OCI-LY7 (cell line): ENCODE data around the gene GRM5. TPM values are rescaled to one million over a fixed set of nuclear protein-coding genes. Genes with fewer than 3 reads are reported as not detected.

ENCODE experiments used
- BruUV-seq: library from RNA; stranded (reverse); fragments of 400-500 nt; replicated peaks from 2 replicates; lab custom pipeline; 2021; lab: Mats Ljungman, UMichigan
- CTCF ChIA-PET: fragments of 300-600 bp; sonication (Branson Sonifier 250); formaldehyde crosslinking; loops from one replicate; lab custom pipeline; 2022; ENCODE audit warnings: antibody characterized with exemption; ENCODE audit not compliant: unreplicated experiment; lab: Charles Lee
- POLR2A ChIA-PET: fragments of 300-600 bp; sonication (Branson Sonifier 250); formaldehyde crosslinking; loops from one replicate; lab custom pipeline; 2022; ENCODE audit warnings: antibody characterized with exemption; lab: Charles Lee
- DNase-seq: peaks from one replicate; pipeline ENCODE4 v3.0.0-alpha.2; 2015; ENCODE audit warnings: low spot score
- H2AFZ ChIP-seq: fragments of 200-600 bp; sonication (generic), shearing (Covaris generic); 2 replicates; pipeline ENCODE4 v1.6.1; 2014; ENCODE audit warnings: mild to moderate bottlenecking, antibody characterized with exemption, low read length, moderate library complexity
- H3K27ac ChIP-seq: fragments of 200-600 bp; sonication (generic); 2 replicates; pipeline ENCODE4 v1.5.1; 2014; ENCODE audit warnings: mixed run types, low read depth, mild to moderate bottlenecking, moderate library complexity, low read length, inconsistent platforms; ENCODE audit not compliant: poor library complexity, severe bottlenecking
- H3K36me3 ChIP-seq: fragments of 200-600 bp; sonication (generic); 2 replicates; pipeline ENCODE4 v1.6.1; 2014; ENCODE audit warnings: mild to moderate bottlenecking, antibody characterized with exemption, low read length, moderate library complexity, mixed read lengths; ENCODE audit not compliant: insufficient read depth
- H3K4me1 ChIP-seq: fragments of 200-600 bp; sonication (generic); 2 replicates; pipeline ENCODE4 v1.5.1; 2014; ENCODE audit warnings: mild to moderate bottlenecking, low read length; ENCODE audit not compliant: insufficient read depth, poor library complexity, severe bottlenecking
- H3K4me2 ChIP-seq: fragments of 200-600 bp; sonication (generic); 2 replicates; pipeline ENCODE4 v1.6.1; 2014; ENCODE audit warnings: mild to moderate bottlenecking, low read length
- H3K4me3 ChIP-seq: fragments of 200-600 bp; sonication (generic); 2 replicates; pipeline ENCODE4 v1.5.1; 2014; ENCODE audit warnings: mild to moderate bottlenecking, low read depth, low read length; ENCODE audit not compliant: poor library complexity, severe bottlenecking
- H3K79me2 ChIP-seq: fragments of 200-600 bp; sonication (generic); 2 replicates; pipeline ENCODE4 v1.6.1; 2016; ENCODE audit warnings: low read depth, mild to moderate bottlenecking, low read length, moderate library complexity, mixed read lengths; ENCODE audit not compliant: insufficient read depth
- H3K9me2 ChIP-seq: fragments of 200-600 bp; sonication (generic); 2 replicates; pipeline ENCODE4 v1.6.1; 2016; ENCODE audit warnings: mild to moderate bottlenecking, low read length, mixed read lengths; ENCODE audit not compliant: insufficient read depth
- H3K9me3 ChIP-seq: fragments of 200-600 bp; sonication (generic); 2 replicates; pipeline ENCODE4 v1.6.1; 2014; ENCODE audit warnings: mild to moderate bottlenecking, mixed run types, low read length, mixed read lengths
- H4K20me1 ChIP-seq: fragments of 200-600 bp; sonication (generic); 2 replicates; pipeline ENCODE4 v1.6.1; 2014; ENCODE audit warnings: mild to moderate bottlenecking, antibody characterized with exemption, low read length, moderate library complexity, mixed read lengths; ENCODE audit not compliant: insufficient read depth
- CTCF ChIP-seq: fragments of 200-600 bp; sonication (generic); conservative IDR thresholded peaks from 2 replicates; pipeline ENCODE4 v1.5.1; 2014; ENCODE audit warnings: mild to moderate bottlenecking, antibody characterized with exemption, low read length, moderate library complexity, mixed read lengths
- EZH2phosphoT487 ChIP-seq: fragments of 200-600 bp; sonication (generic); IDR thresholded peaks from 2 replicates; pipeline ENCODE4 v1.6.1; 2018; ENCODE audit warnings: low read depth, borderline replicate concordance, mild to moderate bottlenecking, mixed run types, antibody characterized with exemption, low read length, moderate library complexity, mixed read lengths
- intact Hi-C: fragments of 100-400 bp; cut with micrococcal nuclease; formaldehyde crosslinking; loops from one replicate; pipeline ENCODE4 v1.10.0; 2022; ENCODE audit not compliant: unreplicated experiment
- total RNA-seq, 2 experiments: library from RNA; depleted of rRNA in 1 of 2; stranded (reverse); fragments of >200 nt in 1 of 2; shearing (Covaris generic) in 1 of 2; gene quantifications; 2 replicates each; pipeline ENCODE4 v1.2.3, GENCODE V29; 2014 to 2022

Gene GRM5
- total RNA-seq, 2 experiments from 2014 or later = not detected

- H3K4me3 ChIP-seq = no peak overlapping the region
- no peaks in the 10 kb centered on the region for H3K9me2 ChIP-seq
- no peak overlapping the region for H2AFZ ChIP-seq
- no peaks in the 10 kb centered on the region for H3K79me2 ChIP-seq
- TF ChIP-seq EZH2phosphoT487 (no peak), CTCF (no peak)
- intact Hi-C loops = no loop called here
- CTCF ChIA-PET = no interaction called here
- no peak for DNase-seq
- no peaks in the 10 kb centered on the region for H4K20me1 ChIP-seq
- no peaks in the 10 kb centered on the region for H3K36me3 ChIP-seq
- H3K9me3 ChIP-seq = no peaks in the 10 kb centered on the region
- no peaks in the 10 kb centered on the region for H3K4me1 ChIP-seq
- POLR2A ChIA-PET = interaction anchor here (1.3 kb wide), 1 partner anchor 20 kb away, joined by 3 read pairs; no protein-coding TSS in a partner anchor
- H3K27ac ChIP-seq = no peak overlapping the region
- no peak overlapping the region for H3K4me2 ChIP-seq
- BruUV-seq = no TSS peak
Observed at GRCh38 chr11:88555829-88556202, 510.0 kb downstream of the GRM5 start.

GRCh38 chr11:88555018-88555828 lies 510.6 kb downstream of the GRM5 start:
- no TSS peak for BruUV-seq
- Histone ChIP-seq H3K4me3 (no peak overlapping the region), H3K4me2 (no peak overlapping the region), H2AFZ (no peak overlapping the region), H3K79me2 (no peaks in the 10 kb centered on the region), H3K9me3 (no peaks in the 10 kb centered on the region), H4K20me1 (no peaks in the 10 kb centered on the region), H3K27ac (no peak overlapping the region), H3K4me1 (no peaks in the 10 kb centered on the region), H3K36me3 (no peaks in the 10 kb centered on the region), H3K9me2 (no peaks in the 10 kb centered on the region)
- TF ChIP-seq EZH2phosphoT487 (no peak), CTCF (no peak)
- POLR2A ChIA-PET = interaction anchor here (0.9 to 1.3 kb wide), 2 partner anchors 16 to 20 kb away, joined by 3 read pairs; no protein-coding TSS in a partner anchor
- CTCF ChIA-PET = interaction anchor here (0.5 kb wide), 1 partner anchor 11 kb away, joined by 3 read pairs; no protein-coding TSS in a partner anchor
- DNase-seq = no peak
- intact Hi-C loops = no loop called here

- Histone ChIP-seq H3K4me2 (no peak overlapping the region), H3K27ac (no peak overlapping the region), H3K79me2 (no peaks in the 10 kb centered on the region), H3K4me3 (no peak overlapping the region), H4K20me1 (no peaks in the 10 kb centered on the region), H3K9me3 (no peaks in the 10 kb centered on the region), H3K36me3 (no peaks in the 10 kb centered on the region), H3K9me2 (no peaks in the 10 kb centered on the region), H3K4me1 (no peaks in the 10 kb centered on the region), H2AFZ (no peak overlapping the region)
- CTCF ChIA-PET = no interaction called here
- POLR2A ChIA-PET = interaction anchor here (0.9 kb wide), 1 partner anchor 15 kb away, joined by 3 read pairs; no protein-coding TSS in a partner anchor
- BruUV-seq = no TSS peak
- DNase-seq = no peak
- intact Hi-C loops = no loop called here
- TF ChIP-seq EZH2phosphoT487 = no peak
- no peak for TF ChIP-seq CTCF
Observed at GRCh38 chr11:88553204-88553603, 512.6 kb downstream of the GRM5 start.
